Measurements from ENCODE around the gene KIF5A. TPM values are rescaled to one million over a fixed set of nuclear protein-coding genes. Genes with fewer than 3 reads are reported as not detected.

The KIF5A gene
- total RNA-seq, 1 donor from 2014 or later: 7.9 TPM

GRCh38 chr12:57523706-57524614 lies 25.9 kb upstream of the KIF5A start:
- peaks cover 41% of the 10 kb centered on the region for H4K20me1 ChIP-seq (ENCODE audit: low read depth)
- peaks cover 55% of the 10 kb centered on the region for H3F3A ChIP-seq (ENCODE audit: low read depth)
- peaks cover 31% of the 10 kb centered on the region for H3K4me1 ChIP-seq
- TF ChIP-seq EZH2phosphoT487 (IDR thresholded peaks at IDR 0.05): no peak
- no peak for TF ChIP-seq CTCF (IDR thresholded peaks at IDR 0.05)
- no peak for TF ChIP-seq EZH2 (IDR thresholded peaks at IDR 0.05)
- H3K27ac Mint-ChIP-seq: peak overlapping the region; percentile 95
- H3K4me3 Mint-ChIP-seq: peak overlapping the region; percentile 98
- H3K27ac ChIP-seq: no peak overlapping the region
- H2AFZ ChIP-seq (replicated peaks): no peak overlapping the region
- H3K79me2 ChIP-seq (ENCODE audit: low read depth): peaks cover 15% of the 10 kb centered on the region
- peak overlapping the region; percentile 87 for H3K4me3 ChIP-seq
- H3K36me3 ChIP-seq: no peaks in the 10 kb centered on the region
- H3K4me2 ChIP-seq: peak overlapping the region; percentile 80
- H3K9me3 Mint-ChIP-seq: no peaks in the 10 kb centered on the region
- peak overlapping the region; percentile 73 for H3K9ac ChIP-seq
- no peaks in the 10 kb centered on the region for H3K27me3 ChIP-seq
- peaks cover 13% of the 10 kb centered on the region for H3K27me3 Mint-ChIP-seq (ENCODE audit: insufficient read depth, low read depth)
- no peaks in the 10 kb centered on the region for H3K9me3 ChIP-seq (ENCODE audit: low read depth)
- peaks cover 49% of the 10 kb centered on the region for H3K4me1 Mint-ChIP-seq
- peaks cover 12% of the 10 kb centered on the region for H3K36me3 Mint-ChIP-seq
- DNase-seq (ENCODE audit: low spot score): no peak

GRCh38 chr12:57524814-57525614 lies 24.8 kb upstream of the KIF5A start:
- no peak overlapping the region for H3K9ac ChIP-seq
- no peak overlapping the region for H3K4me3 ChIP-seq
- Mint-ChIP-seq H3K27ac (no peak overlapping the region), H3K4me1 (peaks cover 46% of the 10 kb centered on the region), H3K4me3 (peak overlapping the region; percentile 98), H3K27me3 (ENCODE audit: insufficient read depth, low read depth) (peaks cover 11% of the 10 kb centered on the region), H3K9me3 (no peaks in the 10 kb centered on the region), H3K36me3 (peaks cover 12% of the 10 kb centered on the region)
- no peak overlapping the region for H3K27ac ChIP-seq
- H3F3A ChIP-seq (ENCODE audit: low read depth): peaks cover 47% of the 10 kb centered on the region
- H3K79me2 ChIP-seq (ENCODE audit: low read depth): peaks cover 13% of the 10 kb centered on the region
- peaks cover 31% of the 10 kb centered on the region for H4K20me1 ChIP-seq (ENCODE audit: low read depth)
- H3K4me2 ChIP-seq: peak overlapping the region; percentile 24
- H3K36me3 ChIP-seq: no peaks in the 10 kb centered on the region
- no peaks in the 10 kb centered on the region for H3K27me3 ChIP-seq
- no peaks in the 10 kb centered on the region for H3K9me3 ChIP-seq (ENCODE audit: low read depth)
- peaks cover 21% of the 10 kb centered on the region for H3K4me1 ChIP-seq
- no peak overlapping the region for H2AFZ ChIP-seq (replicated peaks)
- TF ChIP-seq CTCF (IDR thresholded peaks at IDR 0.05): no peak
- no peak for TF ChIP-seq EZH2phosphoT487 (IDR thresholded peaks at IDR 0.05)
- no peak for TF ChIP-seq EZH2 (IDR thresholded peaks at IDR 0.05)
- DNase-seq (ENCODE audit: low spot score): no peak

- Mint-ChIP-seq H3K9me3 (no peaks in the 10 kb centered on the region), H3K4me3 (no peak overlapping the region), H3K27me3 (ENCODE audit: insufficient read depth, low read depth) (peaks cover 9% of the 10 kb centered on the region), H3K27ac (no peak overlapping the region), H3K4me1 (peaks cover 44% of the 10 kb centered on the region), H3K36me3 (peaks cover 12% of the 10 kb centered on the region)
- Histone ChIP-seq H3K4me3 (no peak overlapping the region), H3F3A (ENCODE audit: low read depth) (peaks cover 46% of the 10 kb centered on the region), H3K4me2 (no peak overlapping the region), H3K27me3 (no peaks in the 10 kb centered on the region), H3K79me2 (ENCODE audit: low read depth) (peaks cover 13% of the 10 kb centered on the region), H3K9ac (no peak overlapping the region), H3K27ac (no peak overlapping the region), H2AFZ (replicated peaks) (no peak overlapping the region), H3K4me1 (peaks cover 21% of the 10 kb centered on the region), H3K36me3 (no peaks in the 10 kb centered on the region), H3K9me3 (ENCODE audit: low read depth) (no peaks in the 10 kb centered on the region), H4K20me1 (ENCODE audit: low read depth) (peaks cover 34% of the 10 kb centered on the region)
- TF ChIP-seq EZH2 (IDR thresholded peaks at IDR 0.05) (no peak), EZH2phosphoT487 (IDR thresholded peaks at IDR 0.05) (no peak), CTCF (IDR thresholded peaks at IDR 0.05) (no peak)
- no peak for DNase-seq (ENCODE audit: low spot score)
Measured at GRCh38 chr12:57525615-57526383, 24.0 kb upstream of the KIF5A start.

Measured in neural progenitor cell (in vitro differentiated cells).